B cell (primary cell): ENCODE data around the gene PLCD1. TPM values are rescaled to one million over a fixed set of nuclear protein-coding genes. Genes with fewer than 3 reads are reported as not detected.

Experiments used
- ATAC-seq: fragments of 200-7000 bp; cut with Tn5 transposase; one replicate; pipeline ENCODE4 v1.10.0; 2021; ENCODE audit warnings: low read depth, mild to moderate bottlenecking, moderate number of reproducible peaks, moderate library complexity
- CTCF ChIA-PET: fragments of 350-600 bp; sonication (Branson Sonifier 250); formaldehyde crosslinking; loops from one replicate; lab custom pipeline; 2021; ENCODE audit warnings: antibody characterized with exemption, inconsistent platforms; lab: Charles Lee
- POLR2A ChIA-PET: fragments of 350-600 bp; sonication (Branson Sonifier 250); formaldehyde crosslinking; loops from one replicate; lab custom pipeline; 2021; ENCODE audit warnings: antibody characterized with exemption; lab: Charles Lee
- DNase-seq: peaks from one replicate; pipeline ENCODE4 v3.0.0; 2013
- H2AFZ ChIP-seq: 2 replicates; pipeline ENCODE4 v1.6.1; 2012; ENCODE audit warnings: mild to moderate bottlenecking, low read depth, low read length; ENCODE audit not compliant: insufficient read depth, poor library complexity, severe bottlenecking
- H3K27ac ChIP-seq, 2 donors: 1 replicate in 1 of 2; 2 replicates in 1 of 2; pipeline ENCODE4 v1.5.1; 2012 to 2013; ENCODE audit warnings: low read length in 2 of 2, mild to moderate bottlenecking in 2 of 2, moderate library complexity in 1 of 2
- H3K27me3 ChIP-seq, 4 experiments: fragments of 200-600 bp in 1 of 4; sonication (generic) in 1 of 4; replicated peaks in 1 of 4; 1 replicate in 2 of 4; 2 replicates in 2 of 4; pipeline versions ENCODE4 v1.6.1 to v1.7.0; 2013 to 2016; ENCODE audit warnings: low read length in 3 of 4, mild to moderate bottlenecking in 2 of 4, mixed read lengths in 1 of 4, moderate library complexity in 1 of 4; ENCODE audit not compliant: insufficient read depth in 4 of 4, control insufficient read depth in 3 of 4; ENCODE audit errors: control extremely low read depth in 1 of 4
- H3K36me3 ChIP-seq, 2 experiments: replicated peaks in 1 of 2; 1 replicate in 1 of 2; 2 replicates in 1 of 2; pipeline versions ENCODE4 v1.6.1 to v1.7.1; 2013; ENCODE audit warnings: low read length in 1 of 2; ENCODE audit not compliant: insufficient read depth in 2 of 2, control insufficient read depth in 1 of 2; ENCODE audit errors: control extremely low read depth in 1 of 2, extremely low read depth in 1 of 2
- H3K4me1 ChIP-seq, 2 donors: fragments of 200-600 bp in 1 of 2; sonication (generic) in 1 of 2; 1 replicate in 1 of 2; 2 replicates in 1 of 2; pipeline versions ENCODE4 v1.5.1 to v1.6.1; 2013 to 2017; ENCODE audit warnings: low read length in 2 of 2; ENCODE audit not compliant: control insufficient read depth in 2 of 2, insufficient read depth in 2 of 2
- H3K4me2 ChIP-seq: replicated peaks from 2 replicates; pipeline ENCODE3; 2012; ENCODE audit warnings: mild to moderate bottlenecking, low read depth, low read length; ENCODE audit not compliant: poor library complexity, severe bottlenecking
- H3K4me3 ChIP-seq, 5 experiments: fragments of 200-600 bp in 1 of 5; sonication (generic) in 1 of 5; 1 replicate in 3 of 5; 2 replicates in 2 of 5; pipeline versions ENCODE4 v1.5.1 to v1.7.0; 2011 to 2016; ENCODE audit warnings: low read length in 4 of 5, mild to moderate bottlenecking in 4 of 5, low read depth in 2 of 5, control low read depth in 1 of 5, moderate library complexity in 1 of 5; ENCODE audit not compliant: insufficient read depth in 1 of 5; ENCODE audit errors: control extremely low read depth in 1 of 5, extremely low read depth in 1 of 5
- H3K79me2 ChIP-seq: fragments of 200-600 bp; sonication (generic); one replicate; pipeline ENCODE4 v1.6.0; 2016; ENCODE audit warnings: low read length; ENCODE audit not compliant: control insufficient read depth, insufficient read depth
- H3K9ac ChIP-seq: fragments of 200-600 bp; sonication (generic); 2 replicates; pipeline ENCODE4 v1.6.1; 2017; ENCODE audit warnings: mild to moderate bottlenecking, low read length, moderate library complexity
- H3K9me3 ChIP-seq, 3 donors: one replicate each; pipeline versions ENCODE4 v1.6.1 to v1.7.1; 2013; ENCODE audit warnings: low read length in 2 of 3; ENCODE audit not compliant: control insufficient read depth in 2 of 3, insufficient read depth in 1 of 3; ENCODE audit errors: control extremely low read depth in 1 of 3
- H4K20me1 ChIP-seq: 2 replicates; pipeline ENCODE4 v1.6.0; 2012; ENCODE audit warnings: mild to moderate bottlenecking, low read length; ENCODE audit not compliant: insufficient read depth, control insufficient read depth, poor library complexity, severe bottlenecking
- H3K27ac Mint-ChIP-seq: one replicate; pipeline ENCODE4 v1.8.0; 2021; ENCODE audit warnings: mixed read lengths
- H3K27me3 Mint-ChIP-seq: one replicate; pipeline ENCODE4 v1.8.0; 2021; ENCODE audit warnings: mixed read lengths
- H3K4me1 Mint-ChIP-seq: one replicate; pipeline ENCODE4 v1.8.0; 2021; ENCODE audit warnings: mixed read lengths
- H3K4me3 Mint-ChIP-seq: one replicate; pipeline ENCODE4 v1.8.0; 2021; ENCODE audit warnings: mixed read lengths
- H3K9me3 Mint-ChIP-seq: one replicate; pipeline ENCODE4 v1.8.0; 2022; ENCODE audit warnings: mixed read lengths; ENCODE audit not compliant: insufficient read depth
- EZH2 ChIP-seq: IDR thresholded peaks from 2 replicates; pipeline ENCODE4 v1.6.1; 2012; ENCODE audit warnings: borderline replicate concordance, low read depth, mild to moderate bottlenecking, moderate library complexity, low read length; ENCODE audit not compliant: insufficient read depth, poor library complexity, severe bottlenecking
- WGBS: methylation state at CpG from one replicate; pipeline ENCODE4 v1.1.5; 2013; ENCODE audit warnings: missing lambda C conversion rate; ENCODE audit not compliant: insufficient coverage; 5-methylcytosine and 5-hydroxymethylcytosine counted together
- intact Hi-C: fragments of 100-400 bp; cut with micrococcal nuclease; formaldehyde crosslinking; loops from one replicate; pipeline ENCODE4 v1.10.0; 2022
- polyA plus RNA-seq: library from polyadenylated mRNA; depleted of rRNA; stranded (reverse); fragments of >200 nt; gene quantifications from 2 replicates; pipeline ENCODE4 v1.2.3, GENCODE V29; 2012
- total RNA-seq, 2 donors: library from RNA; stranded (reverse); fragments of 120-200 nt in 1 of 2; gene quantifications; 1 replicate in 1 of 2; 2 replicates in 1 of 2; pipeline versions ENCODE4 v1.2.3 to v1.2.4, GENCODE V29; 2013 to 2022
- TF ChIP-seq, protein P1 (sequence below): fragments of 200-600 bp; IDR thresholded peaks from one replicate; pipeline ENCODE4 v1.8.0; 2022; ENCODE audit warnings: antibody characterized with exemption, mild to moderate bottlenecking

Gene PLCD1
- total and polyA plus RNA-seq, 2 donors (not counting 1 experiment from before 2014, with no cell fraction given): 5.8 to 10.1 TPM

DNA sequence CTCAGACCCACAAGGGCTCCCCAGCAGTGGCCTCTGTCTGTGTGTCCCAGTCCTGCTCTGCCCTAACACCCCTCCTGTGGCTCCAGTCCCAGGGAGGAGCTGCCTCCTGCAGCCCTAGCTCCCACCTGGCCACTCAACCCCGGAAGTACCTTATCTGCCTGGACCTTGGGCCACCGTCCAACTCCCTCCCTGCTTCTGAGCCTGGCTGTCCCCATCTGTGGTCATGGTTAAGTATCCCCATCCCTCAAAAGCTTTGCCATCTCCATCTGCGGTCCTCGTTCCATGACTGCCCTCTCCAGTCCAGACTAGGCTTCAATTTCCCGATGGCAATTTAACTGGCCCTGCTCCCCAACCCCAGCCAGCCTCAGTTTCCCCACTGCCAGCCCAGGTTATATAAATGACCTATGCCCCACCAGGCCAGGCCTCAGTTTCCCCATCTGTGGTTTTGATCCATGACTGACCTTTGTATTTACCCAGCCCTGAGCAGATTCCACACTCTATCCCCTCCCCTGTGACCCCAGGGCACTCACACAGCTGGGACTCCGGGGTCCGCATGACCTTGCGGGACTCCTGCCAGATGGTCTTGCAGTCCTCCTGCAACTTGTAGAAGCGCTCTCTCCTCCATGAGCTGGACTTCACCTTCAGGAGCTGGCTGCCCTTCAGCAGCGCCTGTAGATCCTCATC is 9.6 kb downstream of the PLCD1 start:
- H3K4me3 Mint-ChIP-seq: no peak overlapping the region
- no peak overlapping the region for H3K27ac Mint-ChIP-seq
- H2AFZ ChIP-seq: no peak overlapping the region
- H3K36me3 ChIP-seq: peaks cover 0 to 3% of the 10 kb centered on the region in 2 experiments
- H3K27me3 Mint-ChIP-seq: no peaks in the 10 kb centered on the region
- peaks cover 17% of the 10 kb centered on the region for H3K4me1 Mint-ChIP-seq
- no peak overlapping the region for H3K9ac ChIP-seq
- H3K27me3 ChIP-seq: no peaks in the 10 kb centered on the region
- peaks cover 3% of the 10 kb centered on the region for H3K9me3 Mint-ChIP-seq
- H4K20me1 ChIP-seq: no peaks in the 10 kb centered on the region
- H3K9me3 ChIP-seq: peaks cover 0 to 16% (median 0%) of the 10 kb centered on the region in 3 donors
- DNase-seq: no peak
- H3K4me2 ChIP-seq: no peak overlapping the region
- ATAC-seq: no peak
- POLR2A ChIA-PET: no interaction called here
- H3K4me3 ChIP-seq: no peak overlapping the region
- CTCF ChIA-PET: no interaction called here
- TF ChIP-seq EZH2: no peak
- TF ChIP-seq, protein P1, sequence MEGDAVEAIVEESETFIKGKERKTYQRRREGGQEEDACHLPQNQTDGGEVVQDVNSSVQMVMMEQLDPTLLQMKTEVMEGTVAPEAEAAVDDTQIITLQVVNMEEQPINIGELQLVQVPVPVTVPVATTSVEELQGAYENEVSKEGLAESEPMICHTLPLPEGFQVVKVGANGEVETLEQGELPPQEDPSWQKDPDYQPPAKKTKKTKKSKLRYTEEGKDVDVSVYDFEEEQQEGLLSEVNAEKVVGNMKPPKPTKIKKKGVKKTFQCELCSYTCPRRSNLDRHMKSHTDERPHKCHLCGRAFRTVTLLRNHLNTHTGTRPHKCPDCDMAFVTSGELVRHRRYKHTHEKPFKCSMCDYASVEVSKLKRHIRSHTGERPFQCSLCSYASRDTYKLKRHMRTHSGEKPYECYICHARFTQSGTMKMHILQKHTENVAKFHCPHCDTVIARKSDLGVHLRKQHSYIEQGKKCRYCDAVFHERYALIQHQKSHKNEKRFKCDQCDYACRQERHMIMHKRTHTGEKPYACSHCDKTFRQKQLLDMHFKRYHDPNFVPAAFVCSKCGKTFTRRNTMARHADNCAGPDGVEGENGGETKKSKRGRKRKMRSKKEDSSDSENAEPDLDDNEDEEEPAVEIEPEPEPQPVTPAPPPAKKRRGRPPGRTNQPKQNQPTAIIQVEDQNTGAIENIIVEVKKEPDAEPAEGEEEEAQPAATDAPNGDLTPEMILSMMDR: no peak
- intact Hi-C loops: no loop called here
- no peak overlapping the region for H3K27ac ChIP-seq
- no peaks in the 10 kb centered on the region for H3K79me2 ChIP-seq
- 92% methylated on average over 10 of the region's 10 CpGs for WGBS
- H3K4me1 ChIP-seq: peaks cover 0 to 12% of the 10 kb centered on the region in 2 donors
